ENCODE measurements around the gene FAM107B.

Gene FAM107B

DNA sequence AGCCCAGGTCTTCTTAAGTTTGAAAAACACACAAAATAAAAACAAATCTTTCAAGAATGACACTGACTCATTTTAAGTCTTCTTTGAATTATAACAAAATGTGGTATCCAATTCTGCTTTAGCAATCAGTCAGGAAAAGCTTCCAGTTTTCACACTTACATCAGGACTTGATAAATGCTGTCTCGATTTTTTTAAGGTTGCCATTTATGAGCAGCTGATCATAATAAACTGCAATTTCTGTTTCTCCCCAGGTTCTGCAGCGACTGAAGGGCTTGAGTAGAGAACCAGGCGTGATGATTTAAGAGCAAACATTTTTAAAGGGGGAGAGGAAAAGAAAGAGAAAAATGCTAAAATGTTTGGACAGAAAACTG lies 71.1 kb downstream of the FAM107B start:
- DNase-seq (ENCODE audit: low read depth) = no peak
- H3K27me3 ChIP-seq (replicated peaks; ENCODE audit: control insufficient read depth, insufficient read depth, low read length) = no peaks in the 10 kb centered on the region
- peak overlapping the region; percentile 49 for H3K9ac ChIP-seq (ENCODE audit: low read length)
- H3K9me3 ChIP-seq (ENCODE audit: control insufficient read depth, low read length) = no peaks in the 10 kb centered on the region
- H3K4me3 ChIP-seq (ENCODE audit: low read length) = no peak overlapping the region
- peaks cover 21% of the 10 kb centered on the region for H3K4me1 ChIP-seq (ENCODE audit: control insufficient read depth, insufficient read depth, low read length)
- H3K36me3 ChIP-seq (ENCODE audit: control insufficient read depth, insufficient read depth, low read length, severe bottlenecking) = no peaks in the 10 kb centered on the region

DNA sequence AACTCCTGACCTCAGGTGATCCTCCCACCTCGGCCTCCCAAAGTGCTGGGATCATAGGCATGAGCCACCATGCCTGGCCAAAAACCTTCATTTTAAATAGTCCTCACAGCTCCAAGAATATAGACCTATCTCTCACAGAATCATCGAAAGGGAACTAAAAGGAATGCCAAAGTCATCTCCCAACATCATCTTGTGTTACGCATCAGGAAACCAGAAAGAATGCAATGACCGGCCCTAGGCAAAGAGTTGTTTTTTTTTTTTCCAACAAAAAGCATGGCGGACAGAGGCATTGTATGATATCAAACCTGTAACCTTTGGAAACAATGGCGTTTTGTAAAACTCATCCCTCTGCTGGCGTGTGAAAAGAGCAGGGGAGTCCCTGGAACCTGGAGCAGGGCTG lies 73.2 kb downstream of the FAM107B start:
- no peaks in the 10 kb centered on the region for H3K27me3 ChIP-seq (replicated peaks; ENCODE audit: control insufficient read depth, insufficient read depth, low read length)
- H3K4me3 ChIP-seq (ENCODE audit: low read length) = no peak overlapping the region
- no peaks in the 10 kb centered on the region for H3K9me3 ChIP-seq (ENCODE audit: control insufficient read depth, low read length)
- H3K4me1 ChIP-seq (ENCODE audit: control insufficient read depth, insufficient read depth, low read length) = peaks cover 30% of the 10 kb centered on the region
- H3K36me3 ChIP-seq (ENCODE audit: control insufficient read depth, insufficient read depth, low read length, severe bottlenecking) = no peaks in the 10 kb centered on the region
- DNase-seq (ENCODE audit: low read depth) = no peak
- H3K9ac ChIP-seq (ENCODE audit: low read length) = no peak overlapping the region

DNA sequence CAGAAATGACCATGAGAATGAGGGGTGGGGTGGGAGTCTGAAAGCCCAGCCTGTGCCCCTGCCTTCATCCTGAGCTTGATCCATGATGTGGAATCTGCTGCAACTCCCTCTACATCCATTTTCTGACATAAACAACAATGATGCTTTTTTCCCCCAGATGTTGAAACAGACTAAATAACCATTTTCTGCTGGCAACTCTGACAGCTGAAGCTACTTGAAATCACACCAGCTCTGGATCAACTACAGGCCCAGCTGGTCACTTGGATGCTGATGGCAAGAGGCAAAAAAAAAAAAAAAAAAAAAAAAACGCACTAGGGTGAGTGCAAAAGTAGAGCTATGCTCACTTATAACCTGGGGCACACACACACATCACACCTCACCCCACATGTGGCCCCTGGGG lies 74.2 kb downstream of the FAM107B start:
- Histone ChIP-seq H3K36me3 (ENCODE audit: control insufficient read depth, insufficient read depth, low read length, severe bottlenecking) (no peaks in the 10 kb centered on the region), H3K27me3 (replicated peaks; ENCODE audit: control insufficient read depth, insufficient read depth, low read length) (no peaks in the 10 kb centered on the region), H3K4me3 (ENCODE audit: low read length) (no peak overlapping the region), H3K4me1 (ENCODE audit: control insufficient read depth, insufficient read depth, low read length) (peaks cover 30% of the 10 kb centered on the region), H3K9ac (ENCODE audit: low read length) (no peak overlapping the region), H3K9me3 (ENCODE audit: control insufficient read depth, low read length) (no peaks in the 10 kb centered on the region)
- DNase-seq (ENCODE audit: low read depth) = no peak

DNA sequence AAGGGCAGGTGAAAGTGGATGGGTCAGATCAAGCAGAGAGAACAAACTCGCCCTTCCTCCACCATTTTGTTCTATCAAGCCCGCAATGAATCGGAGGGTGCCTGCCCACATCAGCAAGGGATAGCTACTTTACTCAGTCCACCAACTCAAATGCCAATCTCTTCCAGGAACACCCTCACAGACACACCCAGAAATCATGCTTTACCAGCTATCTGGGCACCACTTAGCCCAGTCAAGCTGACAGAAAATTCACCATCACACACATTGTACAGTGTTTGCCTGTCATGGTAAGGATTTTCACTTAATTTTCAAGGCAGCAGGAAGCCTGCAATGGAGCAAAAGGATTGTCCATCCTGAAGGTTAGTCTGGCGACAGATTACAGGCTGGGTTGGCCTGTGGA lies 75.2 kb downstream of the FAM107B start:
- no peak overlapping the region for H3K4me3 ChIP-seq (ENCODE audit: low read length)
- no peaks in the 10 kb centered on the region for H3K36me3 ChIP-seq (ENCODE audit: control insufficient read depth, insufficient read depth, low read length, severe bottlenecking)
- H3K9me3 ChIP-seq (ENCODE audit: control insufficient read depth, low read length) = no peaks in the 10 kb centered on the region
- no peaks in the 10 kb centered on the region for H3K27me3 ChIP-seq (replicated peaks; ENCODE audit: control insufficient read depth, insufficient read depth, low read length)
- no peak for DNase-seq (ENCODE audit: low read depth)
- H3K9ac ChIP-seq (ENCODE audit: low read length) = no peak overlapping the region
- H3K4me1 ChIP-seq (ENCODE audit: control insufficient read depth, insufficient read depth, low read length) = peaks cover 30% of the 10 kb centered on the region

DNA sequence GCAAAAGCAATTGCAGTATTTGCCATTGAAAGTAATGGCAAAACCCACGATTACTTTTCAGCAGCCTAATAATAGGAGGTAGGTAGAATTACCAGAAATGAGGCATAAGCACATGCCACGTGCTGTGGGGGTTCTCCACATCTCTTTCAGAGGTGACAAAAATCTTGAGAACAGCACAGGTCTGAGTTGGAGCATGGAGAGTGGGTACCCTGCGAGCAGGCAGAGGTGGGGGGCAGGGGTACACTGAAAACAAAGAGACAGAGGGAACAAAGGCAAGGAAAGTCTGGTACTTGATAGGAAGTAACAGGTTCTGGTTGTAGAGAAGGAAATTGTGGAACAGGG lies 75.9 kb downstream of the FAM107B start:
- DNase-seq (ENCODE audit: low read depth) = no peak
- no peak overlapping the region for H3K4me3 ChIP-seq (ENCODE audit: low read length)
- H3K4me1 ChIP-seq (ENCODE audit: control insufficient read depth, insufficient read depth, low read length) = peaks cover 27% of the 10 kb centered on the region
- H3K36me3 ChIP-seq (ENCODE audit: control insufficient read depth, insufficient read depth, low read length, severe bottlenecking) = no peaks in the 10 kb centered on the region
- no peaks in the 10 kb centered on the region for H3K9me3 ChIP-seq (ENCODE audit: control insufficient read depth, low read length)
- no peaks in the 10 kb centered on the region for H3K27me3 ChIP-seq (replicated peaks; ENCODE audit: control insufficient read depth, insufficient read depth, low read length)
- H3K9ac ChIP-seq (ENCODE audit: low read length) = no peak overlapping the region

DNA sequence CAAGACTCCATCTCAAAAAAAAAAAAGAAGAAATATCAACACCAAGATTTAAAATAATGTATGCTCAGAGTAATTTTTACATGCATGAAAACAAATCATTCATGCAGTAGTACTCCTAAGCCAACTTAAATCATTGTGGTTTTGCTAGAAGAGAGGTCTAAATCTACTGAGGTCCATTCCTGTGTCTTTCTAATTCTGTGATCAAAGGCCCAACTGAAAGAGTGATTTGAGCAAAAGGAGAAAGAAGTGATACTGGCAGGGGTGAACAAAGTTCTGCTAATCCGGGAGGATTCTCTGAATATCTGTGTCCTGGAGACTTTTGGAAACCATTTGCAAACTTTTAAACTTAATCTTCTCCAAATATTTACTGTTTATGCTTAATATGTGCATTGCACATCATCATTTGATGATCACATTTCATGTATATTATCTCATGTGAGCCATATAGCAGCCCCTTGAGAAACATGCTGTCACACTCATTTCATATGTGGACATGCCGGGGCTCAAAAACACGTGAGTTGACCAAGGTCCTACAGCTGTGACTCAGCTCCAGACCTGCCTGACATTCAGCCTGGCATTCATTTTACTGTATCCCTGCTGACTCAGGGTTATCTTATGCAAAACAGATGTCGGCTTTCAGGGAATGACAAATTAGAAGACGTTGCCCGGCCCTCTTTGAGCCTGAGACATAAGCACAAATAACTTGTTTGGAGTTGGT lies 76.4 kb downstream of the FAM107B start:
- no peaks in the 10 kb centered on the region for H3K9me3 ChIP-seq (ENCODE audit: control insufficient read depth, low read length)
- peaks cover 22% of the 10 kb centered on the region for H3K4me1 ChIP-seq (ENCODE audit: control insufficient read depth, insufficient read depth, low read length)
- DNase-seq (ENCODE audit: low read depth) = peak; percentile 92
- no peaks in the 10 kb centered on the region for H3K36me3 ChIP-seq (ENCODE audit: control insufficient read depth, insufficient read depth, low read length, severe bottlenecking)
- no peaks in the 10 kb centered on the region for H3K27me3 ChIP-seq (replicated peaks; ENCODE audit: control insufficient read depth, insufficient read depth, low read length)
- H3K9ac ChIP-seq (ENCODE audit: low read length) = no peak overlapping the region
- no peak overlapping the region for H3K4me3 ChIP-seq (ENCODE audit: low read length)

DNA sequence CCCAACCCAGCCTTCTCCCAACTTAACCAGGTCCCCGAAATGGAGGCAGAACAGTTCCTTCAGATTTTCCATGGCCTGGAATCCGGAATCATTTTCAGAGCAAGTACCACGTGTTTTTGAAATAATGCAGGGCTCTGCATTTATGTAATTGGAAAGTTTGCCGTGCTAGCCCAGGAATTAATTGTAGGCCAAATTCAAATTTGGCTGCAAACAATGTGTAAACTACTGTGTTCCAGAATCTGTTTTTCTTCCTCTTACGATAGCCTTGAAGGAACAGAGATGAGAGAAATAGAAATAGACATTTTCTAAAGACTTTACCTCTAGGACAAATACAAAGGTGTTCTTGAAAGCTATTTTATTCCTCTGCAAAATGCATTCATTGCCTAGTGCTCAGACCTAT lies 77.4 kb downstream of the FAM107B start:
- Histone ChIP-seq H3K4me1 (ENCODE audit: control insufficient read depth, insufficient read depth, low read length) (peaks cover 13% of the 10 kb centered on the region), H3K9me3 (ENCODE audit: control insufficient read depth, low read length) (no peaks in the 10 kb centered on the region), H3K4me3 (ENCODE audit: low read length) (no peak overlapping the region), H3K27me3 (replicated peaks; ENCODE audit: control insufficient read depth, insufficient read depth, low read length) (no peaks in the 10 kb centered on the region), H3K9ac (ENCODE audit: low read length) (no peak overlapping the region), H3K36me3 (ENCODE audit: control insufficient read depth, insufficient read depth, low read length, severe bottlenecking) (no peaks in the 10 kb centered on the region)
- no peak for DNase-seq (ENCODE audit: low read depth)

DNA sequence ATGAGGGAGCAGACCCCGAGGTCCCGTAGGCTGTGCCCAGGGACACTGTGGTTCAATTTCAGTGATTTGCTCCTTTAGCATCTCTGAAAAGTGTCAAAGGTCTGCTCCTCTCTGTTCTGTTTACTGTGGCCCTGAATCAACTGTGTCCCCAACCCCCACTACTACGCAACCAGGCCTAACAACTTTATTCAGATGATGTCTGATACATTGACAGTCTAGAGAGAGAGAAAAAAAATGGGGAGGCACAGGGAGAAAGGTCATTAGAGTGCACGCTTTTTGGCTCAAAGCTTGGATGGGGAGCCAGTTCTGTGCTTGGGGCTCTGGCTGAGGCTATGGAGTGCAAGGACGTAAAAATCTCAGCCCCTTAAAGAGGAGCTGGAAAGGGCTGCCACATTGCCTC lies 77.9 kb downstream of the FAM107B start:
- H3K36me3 ChIP-seq (ENCODE audit: control insufficient read depth, insufficient read depth, low read length, severe bottlenecking) = no peaks in the 10 kb centered on the region
- H3K9me3 ChIP-seq (ENCODE audit: control insufficient read depth, low read length) = no peaks in the 10 kb centered on the region
- no peak for DNase-seq (ENCODE audit: low read depth)
- no peak overlapping the region for H3K9ac ChIP-seq (ENCODE audit: low read length)
- H3K27me3 ChIP-seq (replicated peaks; ENCODE audit: control insufficient read depth, insufficient read depth, low read length) = no peaks in the 10 kb centered on the region
- no peak overlapping the region for H3K4me3 ChIP-seq (ENCODE audit: low read length)
- peaks cover 13% of the 10 kb centered on the region for H3K4me1 ChIP-seq (ENCODE audit: control insufficient read depth, insufficient read depth, low read length)

DNA sequence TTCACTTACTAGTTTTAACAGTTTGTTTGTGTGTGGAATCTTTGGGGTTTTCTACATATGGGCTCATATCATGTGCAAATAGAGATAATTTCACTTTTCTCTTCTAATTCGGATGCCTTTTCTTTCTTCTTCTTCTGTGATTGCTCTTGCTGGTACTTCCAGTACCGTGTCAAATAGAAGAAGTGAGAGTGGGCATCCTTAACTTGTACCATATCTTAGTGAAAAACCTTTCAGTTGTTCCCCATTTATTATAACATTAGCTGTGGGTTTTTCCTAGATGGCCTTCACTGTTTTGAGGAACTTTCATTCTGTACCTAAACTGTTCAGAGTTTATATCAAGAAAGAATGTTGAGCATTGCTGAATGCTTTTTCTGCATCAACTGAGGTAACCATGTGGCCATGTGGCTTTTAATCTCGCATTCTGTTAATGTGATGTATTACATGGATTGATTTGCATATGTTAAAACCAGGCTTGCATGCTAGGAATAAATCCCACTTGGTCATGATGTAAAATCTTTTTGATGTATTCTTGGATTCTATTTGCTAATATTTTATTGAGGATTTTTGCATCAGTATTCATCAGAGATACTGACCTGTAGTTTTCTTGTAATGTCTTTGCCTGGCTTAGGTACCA lies 78.7 kb downstream of the FAM107B start:
- Histone ChIP-seq H3K27me3 (replicated peaks; ENCODE audit: control insufficient read depth, insufficient read depth, low read length) (no peaks in the 10 kb centered on the region), H3K4me1 (ENCODE audit: control insufficient read depth, insufficient read depth, low read length) (peaks cover 13% of the 10 kb centered on the region), H3K9me3 (ENCODE audit: control insufficient read depth, low read length) (no peaks in the 10 kb centered on the region), H3K36me3 (ENCODE audit: control insufficient read depth, insufficient read depth, low read length, severe bottlenecking) (no peaks in the 10 kb centered on the region), H3K9ac (ENCODE audit: low read length) (no peak overlapping the region), H3K4me3 (ENCODE audit: low read length) (no peak overlapping the region)
- DNase-seq (ENCODE audit: low read depth) = no peak

DNA sequence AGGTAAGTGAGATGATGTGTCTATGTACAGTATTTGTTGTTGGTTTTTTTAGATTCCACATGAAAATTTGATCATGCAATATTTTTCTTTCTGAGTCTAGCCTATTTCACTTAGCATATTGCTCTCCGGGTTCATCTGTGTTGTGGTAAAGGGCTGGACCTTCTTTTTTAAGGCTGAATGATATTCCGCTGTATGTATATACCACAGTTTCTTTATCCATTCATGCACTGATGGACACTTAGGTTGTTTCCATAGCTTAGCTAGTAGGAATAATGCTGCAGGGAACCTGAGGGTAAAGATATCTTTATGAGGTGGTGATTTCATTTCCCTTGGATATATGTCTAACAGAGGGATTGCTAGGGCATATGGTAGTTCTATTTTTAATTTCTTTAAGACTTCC lies 80.8 kb downstream of the FAM107B start:
- Histone ChIP-seq H3K9me3 (ENCODE audit: control insufficient read depth, low read length) (no peaks in the 10 kb centered on the region), H3K36me3 (ENCODE audit: control insufficient read depth, insufficient read depth, low read length, severe bottlenecking) (no peaks in the 10 kb centered on the region), H3K4me1 (ENCODE audit: control insufficient read depth, insufficient read depth, low read length) (peaks cover 12% of the 10 kb centered on the region), H3K27me3 (replicated peaks; ENCODE audit: control insufficient read depth, insufficient read depth, low read length) (no peaks in the 10 kb centered on the region), H3K9ac (ENCODE audit: low read length) (no peak overlapping the region), H3K4me3 (ENCODE audit: low read length) (no peak overlapping the region)
- no peak for DNase-seq (ENCODE audit: low read depth)

DNA sequence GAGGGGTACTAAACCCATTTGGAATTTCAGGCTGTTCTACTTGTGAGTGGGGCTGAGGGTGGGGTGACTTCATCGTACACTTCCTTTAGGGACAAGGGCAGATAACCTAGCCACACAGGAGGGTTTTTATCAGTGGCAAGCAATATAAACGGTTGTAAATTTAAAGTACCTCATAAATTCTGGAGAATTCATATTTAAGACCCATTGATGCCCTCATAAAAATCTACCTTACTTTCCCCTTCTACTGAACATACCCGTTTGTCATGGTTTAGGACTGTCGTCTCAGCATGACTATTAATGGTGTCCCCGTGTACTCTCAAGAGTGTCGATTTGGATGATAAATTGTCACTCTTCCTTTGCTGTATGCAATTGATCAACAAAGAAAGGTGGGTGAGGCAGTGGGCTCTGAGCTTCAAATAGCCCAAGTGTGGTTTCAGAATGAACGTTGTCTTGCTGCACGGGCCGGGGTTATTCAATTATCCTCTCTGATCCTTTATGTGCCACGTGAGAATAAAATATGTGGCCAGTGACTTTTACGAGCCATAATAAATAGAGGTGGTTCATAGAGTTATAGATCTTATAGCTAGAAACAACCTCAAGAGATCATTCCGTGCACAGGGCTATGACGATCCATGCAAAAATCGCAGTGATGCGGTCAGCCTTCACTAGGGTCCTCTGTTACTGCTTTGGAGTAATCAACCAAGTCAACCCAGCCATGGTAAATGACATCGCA lies 82.2 kb downstream of the FAM107B start:
- no peak overlapping the region for H3K9ac ChIP-seq (ENCODE audit: low read length)
- peaks cover 9% of the 10 kb centered on the region for H3K4me1 ChIP-seq (ENCODE audit: control insufficient read depth, insufficient read depth, low read length)

More for the DNA sequence above, 82.2 kb downstream of the FAM107B start:
- no peaks in the 10 kb centered on the region for H3K36me3 ChIP-seq (ENCODE audit: control insufficient read depth, insufficient read depth, low read length, severe bottlenecking)
- no peak for DNase-seq (ENCODE audit: low read depth)
- no peaks in the 10 kb centered on the region for H3K9me3 ChIP-seq (ENCODE audit: control insufficient read depth, low read length)
- H3K27me3 ChIP-seq (replicated peaks; ENCODE audit: control insufficient read depth, insufficient read depth, low read length) = no peaks in the 10 kb centered on the region
- no peak overlapping the region for H3K4me3 ChIP-seq (ENCODE audit: low read length)

All from adipocyte (in vitro differentiated cells).